ENCODE measurements around the gene PLEKHA7.

PLEKHA7 gene

GRCh38 chr11:16933756-16934603 lies 80.2 kb downstream of the PLEKHA7 start:
- no peak for TF ChIP-seq CTCF (IDR thresholded peaks at IDR 0.05; ENCODE audit: poor library complexity, severe bottlenecking)

GRCh38 chr11:16933291-16933690 lies 80.9 kb downstream of the PLEKHA7 start:
- Histone ChIP-seq H3K9me3 (ENCODE audit: severe bottlenecking) (no peaks in the 10 kb centered on the region), H3K4me3 (ENCODE audit: severe bottlenecking) (no peak overlapping the region), H3K27ac (ENCODE audit: poor library complexity, severe bottlenecking) (no peak overlapping the region), H3K4me1 (ENCODE audit: insufficient read depth, poor library complexity, severe bottlenecking) (no peaks in the 10 kb centered on the region), H3K27me3 (ENCODE audit: insufficient read depth, poor library complexity, severe bottlenecking) (no peaks in the 10 kb centered on the region), H3K36me3 (ENCODE audit: low read depth) (no peaks in the 10 kb centered on the region)
- no peak for DNase-seq (ENCODE audit: low spot score)
- ATAC-seq (ENCODE audit: low read depth), result no peak
- TF ChIP-seq CTCF (IDR thresholded peaks at IDR 0.05; ENCODE audit: poor library complexity, severe bottlenecking), result no peak

More at GRCh38 chr11:16933756-16934603, 80.2 kb downstream of the PLEKHA7 start:
- DNase-seq (ENCODE audit: low spot score), result no peak
- Histone ChIP-seq H3K27me3 (ENCODE audit: insufficient read depth, poor library complexity, severe bottlenecking) (no peaks in the 10 kb centered on the region), H3K4me3 (ENCODE audit: severe bottlenecking) (no peak overlapping the region), H3K9me3 (ENCODE audit: severe bottlenecking) (no peaks in the 10 kb centered on the region), H3K36me3 (ENCODE audit: low read depth) (no peaks in the 10 kb centered on the region), H3K4me1 (ENCODE audit: insufficient read depth, poor library complexity, severe bottlenecking) (no peaks in the 10 kb centered on the region), H3K27ac (ENCODE audit: poor library complexity, severe bottlenecking) (no peak overlapping the region)
- no peak for ATAC-seq (ENCODE audit: low read depth)

- TF ChIP-seq CTCF (IDR thresholded peaks at IDR 0.05; ENCODE audit: poor library complexity, severe bottlenecking), result no peak
- peaks cover 10% of the 10 kb centered on the region for H3K4me1 ChIP-seq (ENCODE audit: insufficient read depth, poor library complexity, severe bottlenecking)
- DNase-seq (ENCODE audit: low spot score), result no peak
These were observed 86.2 kb downstream of the PLEKHA7 start for GRCh38 chr11:16928044-16928443.

GRCh38 chr11:16926883-16927626 lies 87.2 kb downstream of the PLEKHA7 start:
- Histone ChIP-seq H3K27ac (ENCODE audit: poor library complexity, severe bottlenecking) (no peak overlapping the region), H3K4me3 (ENCODE audit: severe bottlenecking) (no peak overlapping the region), H3K27me3 (ENCODE audit: insufficient read depth, poor library complexity, severe bottlenecking) (no peaks in the 10 kb centered on the region), H3K4me1 (ENCODE audit: insufficient read depth, poor library complexity, severe bottlenecking) (peaks cover 10% of the 10 kb centered on the region), H3K36me3 (ENCODE audit: low read depth) (no peaks in the 10 kb centered on the region), H3K9me3 (ENCODE audit: severe bottlenecking) (no peaks in the 10 kb centered on the region)
- TF ChIP-seq CTCF (IDR thresholded peaks at IDR 0.05; ENCODE audit: poor library complexity, severe bottlenecking), result no peak
- ATAC-seq (ENCODE audit: low read depth), result no peak
- DNase-seq (ENCODE audit: low spot score), result no peak

More at GRCh38 chr11:16928044-16928443, 86.2 kb downstream of the PLEKHA7 start:
- ATAC-seq (ENCODE audit: low read depth), result no peak
- Histone ChIP-seq H3K9me3 (ENCODE audit: severe bottlenecking) (no peaks in the 10 kb centered on the region), H3K4me3 (ENCODE audit: severe bottlenecking) (no peak overlapping the region), H3K27me3 (ENCODE audit: insufficient read depth, poor library complexity, severe bottlenecking) (no peaks in the 10 kb centered on the region), H3K27ac (ENCODE audit: poor library complexity, severe bottlenecking) (no peak overlapping the region), H3K36me3 (ENCODE audit: low read depth) (no peaks in the 10 kb centered on the region)
